Measurements from ENCODE around the gene CPNE4.

- TF ChIP-seq CTCF (conservative IDR thresholded peaks at IDR 0.05; ENCODE audit: low read depth, low read length) = no peak
- no peak for TF ChIP-seq EZH2 (IDR thresholded peaks at IDR 0.05; ENCODE audit: borderline replicate concordance, low read depth, low read length, poor library complexity, severe bottlenecking)
Observed at GRCh38 chr3:131925571-131925970, 109.2 kb downstream of the CPNE4 start.

All from A673 (cell line).